NCI-H146 treated with DMSO at 0.1 percent for 48 hours (cell line): ENCODE data around the gene LIN28B.

ENCODE experiments used
- DNase-seq: peaks from one replicate; lab custom pipeline; 2025; ENCODE audit not compliant: unreplicated experiment; lab: John Stamatoyannopoulos, UW

Gene LIN28B

DNA sequence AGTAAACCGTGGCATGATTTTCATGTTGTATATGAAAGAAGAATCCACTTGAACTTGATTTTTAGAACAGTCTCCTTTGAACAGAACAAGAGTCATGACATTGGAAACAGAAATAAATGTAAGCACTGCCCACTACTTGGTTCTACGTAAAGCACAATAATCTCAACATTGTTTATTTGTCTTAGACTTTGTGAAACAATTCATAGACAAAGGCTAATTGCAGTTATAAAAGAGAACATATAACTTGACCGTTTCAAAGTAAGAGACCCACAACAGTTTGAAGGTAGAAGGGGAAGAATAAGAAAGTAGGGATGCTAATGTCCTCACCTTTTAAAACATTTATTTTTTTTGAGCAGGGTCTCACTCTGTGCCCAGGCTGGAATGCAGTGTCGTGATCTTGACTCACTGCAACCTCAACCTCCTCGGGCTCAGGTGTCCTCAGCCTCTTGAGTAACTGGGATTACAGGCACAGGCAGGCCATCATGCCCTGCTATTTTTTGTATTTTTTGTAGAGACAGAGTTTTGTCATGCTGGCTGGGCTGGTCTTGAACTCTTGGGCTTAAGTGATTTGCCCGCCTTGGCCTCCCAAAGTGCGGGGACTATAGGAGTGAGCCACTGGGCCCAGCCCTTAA lies 151.8 kb downstream of the LIN28B start:
- no peak for DNase-seq

DNA sequence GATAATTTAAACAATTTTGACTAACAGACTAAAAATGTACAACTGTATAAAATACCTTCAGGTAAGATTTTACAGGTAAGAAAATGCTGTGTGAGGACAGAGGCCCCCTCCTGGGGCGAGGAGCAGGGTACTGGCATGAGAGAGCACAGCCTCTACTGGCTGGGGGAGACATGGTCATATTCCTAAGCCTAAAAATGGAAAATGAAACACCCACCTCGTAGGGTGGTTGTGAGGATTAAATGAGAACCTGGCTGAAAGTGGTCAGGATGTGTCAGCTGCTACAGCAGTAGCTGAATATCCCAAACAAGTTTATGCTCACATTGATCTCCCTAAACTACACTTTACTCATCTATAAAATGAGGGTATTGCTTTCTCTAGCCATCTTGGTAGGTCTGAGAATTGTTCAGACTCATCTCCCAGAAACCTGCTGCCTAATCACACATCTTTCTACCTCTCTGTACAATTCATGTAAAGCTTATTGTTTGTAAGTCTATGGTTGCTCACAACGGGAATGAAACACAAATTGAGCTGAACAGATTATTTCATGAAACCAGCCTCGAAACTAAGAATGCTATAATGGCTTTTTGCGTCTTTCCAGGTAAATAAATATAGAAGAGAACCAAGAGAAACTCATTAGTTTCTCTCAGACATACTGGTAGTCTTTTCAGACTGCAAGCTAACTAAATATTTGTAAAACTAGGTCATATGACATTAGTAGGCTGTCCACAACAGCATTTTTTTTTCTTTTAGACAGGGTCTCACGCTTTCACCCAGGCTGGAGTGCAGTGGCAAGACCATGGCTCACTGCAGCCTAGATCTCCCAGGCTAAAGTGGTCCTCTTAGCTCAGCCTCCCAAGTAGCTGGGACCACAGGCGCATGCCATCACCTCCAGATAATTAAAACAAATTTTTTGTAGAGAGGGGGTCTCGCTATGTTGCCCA lies 153.3 kb downstream of the LIN28B start:
- no peak for DNase-seq

GRCh38 chr6:105111105-105111504 lies 154.2 kb downstream of the LIN28B start:
- DNase-seq, result no peak

DNA sequence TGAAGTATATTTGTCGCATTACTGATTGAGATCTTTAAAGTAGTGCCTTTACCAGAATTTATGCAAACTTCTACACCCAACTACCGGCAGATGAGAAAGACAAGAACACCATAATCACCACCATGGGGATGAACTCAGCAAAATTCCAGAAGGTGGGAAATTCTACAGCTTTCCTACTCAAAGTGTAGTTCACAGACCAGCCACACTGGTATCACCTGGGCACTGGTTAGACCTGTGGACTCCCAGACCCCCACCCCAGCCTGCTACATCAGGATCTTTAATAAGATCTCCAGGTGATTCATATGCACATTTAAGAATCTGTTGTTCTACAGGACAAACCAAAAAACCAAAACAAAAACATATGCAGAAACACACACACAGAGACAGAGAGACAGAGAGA lies 155.0 kb downstream of the LIN28B start:
- no peak for DNase-seq

GRCh38 chr6:105112577-105112976 lies 155.7 kb downstream of the LIN28B start:
- no peak for DNase-seq

DNA sequence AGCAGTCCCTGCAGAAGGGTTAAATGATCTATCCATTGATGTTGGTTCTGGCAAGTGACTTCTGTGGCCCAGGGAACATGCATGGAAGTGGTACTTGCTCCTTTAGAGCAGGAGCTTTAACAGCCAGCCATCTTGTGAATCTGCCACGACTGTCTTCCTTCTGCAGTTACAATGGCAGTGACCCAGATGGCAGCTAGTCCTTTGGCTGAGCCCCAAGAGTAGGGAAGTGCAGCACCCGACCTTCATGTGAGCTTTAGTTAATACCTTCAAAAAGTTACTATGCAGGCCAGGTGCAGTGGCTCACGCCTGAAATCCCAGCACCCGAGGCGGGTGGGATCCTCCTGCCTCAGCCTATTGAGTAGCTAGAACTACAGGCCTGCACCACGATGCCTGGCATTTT lies 156.5 kb downstream of the LIN28B start:
- DNase-seq, result no peak

GRCh38 chr6:105116150-105116549 lies 159.2 kb downstream of the LIN28B start:
- no peak for DNase-seq

GRCh38 chr6:105120570-105120969 lies 163.7 kb downstream of the LIN28B start:
- DNase-seq, result no peak

GRCh38 chr6:105121981-105122380 lies 165.1 kb downstream of the LIN28B start:
- no peak for DNase-seq

DNA sequence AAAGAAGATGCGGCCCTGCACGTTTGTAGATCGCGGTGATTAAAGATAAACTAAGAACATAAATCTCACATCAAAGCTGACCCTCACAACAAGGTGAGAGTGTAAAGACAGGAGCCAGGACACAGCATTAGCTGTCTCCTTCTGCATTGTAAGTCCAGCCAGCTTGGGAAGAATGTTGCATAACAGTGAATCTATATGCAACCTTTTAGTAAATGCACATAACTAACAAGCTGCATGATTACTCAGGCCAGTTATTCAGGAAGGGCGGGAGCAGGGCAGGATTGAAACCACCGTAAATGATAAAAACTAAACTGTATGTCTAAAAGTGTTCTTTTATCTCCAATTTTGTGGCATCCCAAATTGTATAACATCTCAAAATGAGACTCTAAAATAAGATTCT lies 165.8 kb downstream of the LIN28B start:
- DNase-seq, result no peak
